ENCODE measurements around the gene SCN5A. TPM values are rescaled to one million over a fixed set of nuclear protein-coding genes. Genes with fewer than 3 reads are reported as not detected.

Gene SCN5A
- polyA plus RNA-seq, 1 of the 3 experiments (the other 2 are of a cell fraction): 0.18 TPM

DNA sequence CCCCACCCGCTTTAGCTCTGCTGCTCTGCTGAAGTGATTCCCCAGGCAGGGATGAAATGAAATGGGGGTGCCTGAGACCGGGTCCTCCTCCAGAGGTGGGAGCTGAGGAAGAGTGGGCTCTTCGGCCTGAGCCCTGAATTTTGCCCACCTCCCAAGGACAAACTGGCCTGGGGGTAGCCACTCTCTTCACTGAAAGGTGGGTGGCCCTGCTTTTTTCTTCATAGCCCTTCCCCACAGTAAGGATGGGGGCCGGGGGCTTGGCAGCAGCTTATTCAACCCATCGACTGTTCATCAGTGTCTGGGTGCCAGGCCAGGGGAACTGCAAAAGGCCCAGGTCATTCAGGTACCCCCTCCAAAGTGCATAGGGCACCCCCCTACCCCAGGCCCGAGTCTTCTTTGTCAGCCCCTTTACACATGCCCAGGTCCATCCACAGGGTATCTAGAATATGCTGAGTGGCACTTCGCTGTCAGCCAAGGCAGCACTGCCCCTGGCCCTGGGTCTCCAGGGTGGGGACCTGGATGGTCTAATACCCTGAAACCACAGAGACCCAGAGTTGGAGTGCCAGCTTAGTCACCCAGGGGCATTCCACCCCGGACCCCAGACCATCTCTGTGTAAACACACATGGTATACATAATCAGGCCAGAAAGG lies 7.9 kb downstream of the SCN5A start (continued):
- TF ChIP-seq, protein P1, sequence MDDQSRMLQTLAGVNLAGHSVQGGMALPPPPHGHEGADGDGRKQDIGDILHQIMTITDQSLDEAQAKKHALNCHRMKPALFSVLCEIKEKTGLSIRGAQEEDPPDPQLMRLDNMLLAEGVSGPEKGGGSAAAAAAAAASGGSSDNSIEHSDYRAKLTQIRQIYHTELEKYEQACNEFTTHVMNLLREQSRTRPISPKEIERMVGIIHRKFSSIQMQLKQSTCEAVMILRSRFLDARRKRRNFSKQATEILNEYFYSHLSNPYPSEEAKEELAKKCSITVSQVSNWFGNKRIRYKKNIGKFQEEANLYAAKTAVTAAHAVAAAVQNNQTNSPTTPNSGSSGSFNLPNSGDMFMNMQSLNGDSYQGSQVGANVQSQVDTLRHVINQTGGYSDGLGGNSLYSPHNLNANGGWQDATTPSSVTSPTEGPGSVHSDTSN (IDR thresholded peaks at IDR 0.05): no peak
- TF ChIP-seq TCF12 (IDR thresholded peaks at IDR 0.05): no peak
- TF ChIP-seq, protein P2, sequence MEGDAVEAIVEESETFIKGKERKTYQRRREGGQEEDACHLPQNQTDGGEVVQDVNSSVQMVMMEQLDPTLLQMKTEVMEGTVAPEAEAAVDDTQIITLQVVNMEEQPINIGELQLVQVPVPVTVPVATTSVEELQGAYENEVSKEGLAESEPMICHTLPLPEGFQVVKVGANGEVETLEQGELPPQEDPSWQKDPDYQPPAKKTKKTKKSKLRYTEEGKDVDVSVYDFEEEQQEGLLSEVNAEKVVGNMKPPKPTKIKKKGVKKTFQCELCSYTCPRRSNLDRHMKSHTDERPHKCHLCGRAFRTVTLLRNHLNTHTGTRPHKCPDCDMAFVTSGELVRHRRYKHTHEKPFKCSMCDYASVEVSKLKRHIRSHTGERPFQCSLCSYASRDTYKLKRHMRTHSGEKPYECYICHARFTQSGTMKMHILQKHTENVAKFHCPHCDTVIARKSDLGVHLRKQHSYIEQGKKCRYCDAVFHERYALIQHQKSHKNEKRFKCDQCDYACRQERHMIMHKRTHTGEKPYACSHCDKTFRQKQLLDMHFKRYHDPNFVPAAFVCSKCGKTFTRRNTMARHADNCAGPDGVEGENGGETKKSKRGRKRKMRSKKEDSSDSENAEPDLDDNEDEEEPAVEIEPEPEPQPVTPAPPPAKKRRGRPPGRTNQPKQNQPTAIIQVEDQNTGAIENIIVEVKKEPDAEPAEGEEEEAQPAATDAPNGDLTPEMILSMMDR (IDR thresholded peaks at IDR 0.05): no peak
- TF ChIP-seq RCOR1 (IDR thresholded peaks at IDR 0.05; ENCODE audit: low read length): no peak
- no peak for TF ChIP-seq FOXM1 (IDR thresholded peaks at IDR 0.05; ENCODE audit: low read depth)
- TF ChIP-seq, protein P3, sequence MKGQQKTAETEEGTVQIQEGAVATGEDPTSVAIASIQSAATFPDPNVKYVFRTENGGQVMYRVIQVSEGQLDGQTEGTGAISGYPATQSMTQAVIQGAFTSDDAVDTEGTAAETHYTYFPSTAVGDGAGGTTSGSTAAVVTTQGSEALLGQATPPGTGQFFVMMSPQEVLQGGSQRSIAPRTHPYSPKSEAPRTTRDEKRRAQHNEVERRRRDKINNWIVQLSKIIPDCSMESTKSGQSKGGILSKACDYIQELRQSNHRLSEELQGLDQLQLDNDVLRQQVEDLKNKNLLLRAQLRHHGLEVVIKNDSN (IDR thresholded peaks at IDR 0.05; ENCODE audit: borderline replicate concordance, low read depth): no peak
- no peak for TF ChIP-seq POLR2AphosphoS5 (IDR thresholded peaks at IDR 0.05; ENCODE audit: low read depth, low read length)
- TF ChIP-seq MEF2A (IDR thresholded peaks at IDR 0.05; ENCODE audit: borderline replicate concordance, low read depth): no peak
- TF ChIP-seq NRF1 (IDR thresholded peaks at IDR 0.05; ENCODE audit: low read depth, low read length): no peak
- TF ChIP-seq YY1 (IDR thresholded peaks at IDR 0.05; ENCODE audit: low read depth): no peak

DNA sequence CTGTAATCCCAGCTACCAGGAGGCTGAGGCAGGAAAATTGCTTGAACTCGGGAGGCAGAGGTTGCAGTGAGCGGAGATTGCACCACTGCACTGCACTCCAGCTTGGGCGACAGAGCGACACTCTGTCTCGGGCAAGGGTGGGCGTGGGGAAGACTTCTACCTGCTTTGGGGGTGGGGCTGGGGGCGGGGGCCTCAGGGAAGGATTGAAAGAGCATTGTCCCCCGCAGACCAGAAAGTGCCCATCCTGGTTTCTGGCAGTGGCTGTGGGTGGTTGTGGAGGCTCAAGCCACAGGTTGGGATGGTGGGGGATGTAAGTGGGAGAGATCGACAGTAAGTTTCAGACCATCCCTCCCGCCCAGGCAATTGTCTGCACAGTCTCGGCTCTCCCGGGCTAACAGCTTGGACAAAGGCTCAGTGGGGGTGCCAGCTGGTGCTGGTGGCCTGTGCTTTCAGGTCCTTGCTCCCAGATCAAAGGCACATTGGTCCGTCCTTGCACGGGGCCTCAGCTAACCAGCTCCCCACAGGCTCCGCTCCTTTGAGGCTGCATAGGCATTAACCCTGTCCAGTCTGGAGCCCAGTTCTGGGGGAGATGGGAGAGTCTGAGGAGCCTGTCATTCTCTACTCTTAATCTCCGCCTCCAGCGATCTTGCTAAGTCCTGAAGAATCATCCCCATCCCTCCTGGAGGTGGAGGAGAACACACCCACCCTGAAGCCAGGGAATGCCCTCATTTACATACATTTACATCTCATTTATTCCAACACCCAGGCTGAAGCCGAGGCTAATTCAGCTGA lies 8.6 kb downstream of the SCN5A start:
- Histone ChIP-seq H3K27ac (ENCODE audit: low read depth in 2 of 2, low read length in 1 of 2) (no peak overlapping the region), H2AFZ (ENCODE audit: low read depth) (no peak overlapping the region), H3K9ac (no peak overlapping the region), H3F3A (replicated peaks; ENCODE audit: insufficient read depth) (no peaks in the 10 kb centered on the region), H3K4me1 (ENCODE audit: control insufficient read depth in 1 of 2, insufficient read depth in 2 of 2, low read depth in 1 of 2, low read length in 1 of 2) (no peaks in the 10 kb centered on the region), H4K20me1 (ENCODE audit: insufficient read depth) (no peaks in the 10 kb centered on the region), H3K9me3 (no peaks in the 10 kb centered on the region), H3K36me3 (replicated peaks in 1 of 2; ENCODE audit: control insufficient read depth in 1 of 2, insufficient read depth in 2 of 2, low read length in 1 of 2) (no peaks in the 10 kb centered on the region), H3K4me3 (ENCODE audit: low read depth in 2 of 2, low read length in 1 of 2) (no peak overlapping the region), H3K9me2 (no peaks in the 10 kb centered on the region), H3K4me2 (no peak overlapping the region), H3K79me2 (ENCODE audit: insufficient read depth) (no peaks in the 10 kb centered on the region), H3K27me3 (ENCODE audit: insufficient read depth) (no peaks in the 10 kb centered on the region)
- ChIA-PET CTCF (interaction anchor here (1.4 to 3.0 kb wide), 7 partner anchors 9 to 359 kb away, joined by 3 to 24 read pairs (median 6); no protein-coding TSS in a partner anchor), POLR2A (no interaction called here)
- TF ChIP-seq NFIC (IDR thresholded peaks at IDR 0.05; ENCODE audit: borderline replicate concordance): no peak
- TF ChIP-seq, protein P3 (IDR thresholded peaks at IDR 0.05; ENCODE audit: borderline replicate concordance, low read depth): no peak
- no peak for TF ChIP-seq FOXM1 (IDR thresholded peaks at IDR 0.05; ENCODE audit: low read depth)
- no peak for TF ChIP-seq SMC3 (IDR thresholded peaks at IDR 0.05; ENCODE audit: low read depth, low read length)
- TF ChIP-seq JUND (IDR thresholded peaks at IDR 0.05): no peak
- TF ChIP-seq, protein P1 (IDR thresholded peaks at IDR 0.05): no peak
- TF ChIP-seq, protein P4, sequence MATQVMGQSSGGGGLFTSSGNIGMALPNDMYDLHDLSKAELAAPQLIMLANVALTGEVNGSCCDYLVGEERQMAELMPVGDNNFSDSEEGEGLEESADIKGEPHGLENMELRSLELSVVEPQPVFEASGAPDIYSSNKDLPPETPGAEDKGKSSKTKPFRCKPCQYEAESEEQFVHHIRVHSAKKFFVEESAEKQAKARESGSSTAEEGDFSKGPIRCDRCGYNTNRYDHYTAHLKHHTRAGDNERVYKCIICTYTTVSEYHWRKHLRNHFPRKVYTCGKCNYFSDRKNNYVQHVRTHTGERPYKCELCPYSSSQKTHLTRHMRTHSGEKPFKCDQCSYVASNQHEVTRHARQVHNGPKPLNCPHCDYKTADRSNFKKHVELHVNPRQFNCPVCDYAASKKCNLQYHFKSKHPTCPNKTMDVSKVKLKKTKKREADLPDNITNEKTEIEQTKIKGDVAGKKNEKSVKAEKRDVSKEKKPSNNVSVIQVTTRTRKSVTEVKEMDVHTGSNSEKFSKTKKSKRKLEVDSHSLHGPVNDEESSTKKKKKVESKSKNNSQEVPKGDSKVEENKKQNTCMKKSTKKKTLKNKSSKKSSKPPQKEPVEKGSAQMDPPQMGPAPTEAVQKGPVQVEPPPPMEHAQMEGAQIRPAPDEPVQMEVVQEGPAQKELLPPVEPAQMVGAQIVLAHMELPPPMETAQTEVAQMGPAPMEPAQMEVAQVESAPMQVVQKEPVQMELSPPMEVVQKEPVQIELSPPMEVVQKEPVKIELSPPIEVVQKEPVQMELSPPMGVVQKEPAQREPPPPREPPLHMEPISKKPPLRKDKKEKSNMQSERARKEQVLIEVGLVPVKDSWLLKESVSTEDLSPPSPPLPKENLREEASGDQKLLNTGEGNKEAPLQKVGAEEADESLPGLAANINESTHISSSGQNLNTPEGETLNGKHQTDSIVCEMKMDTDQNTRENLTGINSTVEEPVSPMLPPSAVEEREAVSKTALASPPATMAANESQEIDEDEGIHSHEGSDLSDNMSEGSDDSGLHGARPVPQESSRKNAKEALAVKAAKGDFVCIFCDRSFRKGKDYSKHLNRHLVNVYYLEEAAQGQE (IDR thresholded peaks at IDR 0.05; ENCODE audit: low read depth, low read length): no peak
- TF ChIP-seq ELF1 (IDR thresholded peaks at IDR 0.05): no peak
- TF ChIP-seq RCOR1 (IDR thresholded peaks at IDR 0.05; ENCODE audit: low read length): no peak
- TF ChIP-seq POLR2AphosphoS5 (IDR thresholded peaks at IDR 0.05; ENCODE audit: low read depth, low read length): no peak
- TF ChIP-seq, protein P5, sequence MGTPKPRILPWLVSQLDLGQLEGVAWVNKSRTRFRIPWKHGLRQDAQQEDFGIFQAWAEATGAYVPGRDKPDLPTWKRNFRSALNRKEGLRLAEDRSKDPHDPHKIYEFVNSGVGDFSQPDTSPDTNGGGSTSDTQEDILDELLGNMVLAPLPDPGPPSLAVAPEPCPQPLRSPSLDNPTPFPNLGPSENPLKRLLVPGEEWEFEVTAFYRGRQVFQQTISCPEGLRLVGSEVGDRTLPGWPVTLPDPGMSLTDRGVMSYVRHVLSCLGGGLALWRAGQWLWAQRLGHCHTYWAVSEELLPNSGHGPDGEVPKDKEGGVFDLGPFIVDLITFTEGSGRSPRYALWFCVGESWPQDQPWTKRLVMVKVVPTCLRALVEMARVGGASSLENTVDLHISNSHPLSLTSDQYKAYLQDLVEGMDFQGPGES (IDR thresholded peaks at IDR 0.05; ENCODE audit: low read depth, low read length): no peak
- WGBS (ENCODE audit: low lambda C conversion rate): 85% methylated on average over 7 of the region's 18 CpGs
- no peak for DNase-seq

All from SK-N-SH (cell line).